ENCODE measurements around the gene C2CD5. TPM values are rescaled to one million over a fixed set of nuclear protein-coding genes. Genes with fewer than 3 reads are reported as not detected.

The C2CD5 gene
- total and polyA plus RNA-seq, 2 of the 13 experiments (the other 11 are each of a cell fraction or from before 2014, with no cell fraction given), result 12.6 to 14.6 TPM

DNA sequence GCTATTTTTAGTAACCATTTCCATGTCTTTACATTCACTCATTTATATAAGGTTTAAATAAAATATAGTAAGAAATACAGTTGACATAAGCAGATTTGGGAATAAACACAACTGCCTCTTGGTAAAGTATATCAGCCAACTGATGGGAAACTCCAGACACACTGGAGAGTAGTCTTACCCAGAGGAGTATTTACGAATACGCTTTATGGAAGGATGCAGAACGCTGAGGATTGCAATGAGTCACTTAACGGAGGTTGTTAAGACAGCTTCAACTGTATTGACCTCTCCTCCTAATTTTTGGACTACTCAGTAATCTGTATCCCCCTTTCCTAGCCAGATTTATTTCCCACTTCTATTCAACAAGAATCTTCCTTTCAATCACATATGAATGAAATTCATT lies 6.0 kb downstream of the C2CD5 start:
- Histone ChIP-seq H3K27me3 (ENCODE audit: control insufficient read depth in 1 of 2, insufficient read depth in 2 of 2, low read length in 2 of 2) (no peaks in the 10 kb centered on the region), H3K4me2 (ENCODE audit: low read depth, low read length) (no peak overlapping the region), H2AFZ (ENCODE audit: low read length) (no peak overlapping the region), H3K9ac (ENCODE audit: insufficient read depth, low read depth, low read length) (no peak overlapping the region), H3K27ac (ENCODE audit: extremely low read length, insufficient read depth, low read length) (no peak overlapping the region), H3K9me3 (ENCODE audit: low read length) (no peaks in the 10 kb centered on the region), H3K79me2 (ENCODE audit: insufficient read depth, low read length) (no peaks in the 10 kb centered on the region), H3K4me3 (replicated peaks in 1 of 3; ENCODE audit: insufficient read depth in 1 of 3, low read depth in 2 of 3, low read length in 3 of 3) (no peak overlapping the region), H3K36me3 (replicated peaks in 1 of 2; ENCODE audit: control insufficient read depth in 1 of 2, insufficient read depth in 2 of 2, low read length in 2 of 2) (no peaks in the 10 kb centered on the region; a peak in 2 of 5 replicates), H3K4me1 (ENCODE audit: insufficient read depth, low read length) (peaks cover 23% of the 10 kb centered on the region), H4K20me1 (ENCODE audit: insufficient read depth, low read length) (no peaks in the 10 kb centered on the region)
- ATAC-seq (no peak), FAIRE-seq (no peak), DNase-seq (ENCODE audit: low spot score) (no peak)
- WGBS (ENCODE audit: low lambda C conversion rate), result 96% methylated on average over 4 of the region's 4 CpGs
- intact Hi-C loops (cut with micrococcal nuclease; ENCODE audit: unreplicated experiment) (no loop called here), in situ Hi-C loops (cut with HindIII; ENCODE audit: extremely low pct_ligation_motif_present, low pct_unique_long_range_greater_than_20kb) (no loop called here)
- ChIA-PET POLR2A (no interaction called here), CTCF (ENCODE audit: low intra/inter-chr PET ratio, low total read pairs) (no interaction called here)
- TF ChIP-seq ZNF598 (CRISPR knock-in tag; IDR thresholded peaks at IDR 0.05; ENCODE audit: borderline replicate concordance), result no peak
- BruUV-seq (replicated peaks), result no TSS peak

DNA sequence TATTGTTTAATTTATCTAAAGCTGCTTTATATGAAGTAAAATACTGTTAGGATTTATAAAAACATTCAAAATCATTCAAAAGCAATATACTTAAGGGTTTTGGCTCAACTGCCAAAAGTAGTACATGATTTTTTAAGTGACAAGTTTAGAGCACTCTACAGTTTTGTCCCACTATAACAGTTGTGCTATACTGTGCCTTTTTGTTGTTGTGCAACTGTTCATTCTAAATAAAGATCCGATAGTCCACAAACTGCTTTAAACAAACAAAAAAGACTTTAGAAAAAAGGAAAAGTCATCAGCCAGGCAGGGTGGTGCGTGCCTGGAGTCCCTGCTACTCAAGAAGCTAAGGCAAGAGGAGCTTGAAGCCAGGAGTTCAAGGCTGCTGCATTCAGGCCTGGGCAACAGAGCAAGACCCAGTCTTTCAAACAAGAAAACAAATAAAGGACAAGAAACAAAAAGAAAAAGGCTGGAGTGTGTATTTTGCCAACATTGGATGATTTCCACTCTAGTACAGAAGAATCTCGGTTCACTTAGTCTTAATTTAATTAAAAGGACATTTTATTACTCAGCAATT lies 7.3 kb downstream of the C2CD5 start:
- no peaks in the 10 kb centered on the region for H3K27me3 ChIP-seq (ENCODE audit: control insufficient read depth in 1 of 2, insufficient read depth in 2 of 2, low read length in 2 of 2)
- H3K27ac ChIP-seq (ENCODE audit: extremely low read length, insufficient read depth, low read length), result no peak overlapping the region
- peaks cover 11% of the 10 kb centered on the region for H3K4me1 ChIP-seq (ENCODE audit: insufficient read depth, low read length)
- DNase-seq (ENCODE audit: low spot score) (peak; percentile 3), ATAC-seq (peak; percentile 54; the same call in 2 of the 3 replicates), FAIRE-seq (no peak)
- intact Hi-C loops (cut with micrococcal nuclease; ENCODE audit: unreplicated experiment) (no loop called here), in situ Hi-C loops (cut with HindIII; ENCODE audit: extremely low pct_ligation_motif_present, low pct_unique_long_range_greater_than_20kb) (no loop called here)
- ChIA-PET CTCF (ENCODE audit: low intra/inter-chr PET ratio, low total read pairs) (no interaction called here), POLR2A (no interaction called here)
- no peak overlapping the region for H3K9ac ChIP-seq (ENCODE audit: insufficient read depth, low read depth, low read length)
- no peaks in the 10 kb centered on the region for H3K79me2 ChIP-seq (ENCODE audit: insufficient read depth, low read length)
- no peak overlapping the region for H2AFZ ChIP-seq (ENCODE audit: low read length)
- WGBS (ENCODE audit: low lambda C conversion rate), result 61% methylated on average over 3 of the region's 3 CpGs
- H3K9me3 ChIP-seq (ENCODE audit: low read length), result no peaks in the 10 kb centered on the region
- no peak overlapping the region for H3K4me3 ChIP-seq (replicated peaks in 1 of 3; ENCODE audit: insufficient read depth in 1 of 3, low read depth in 2 of 3, low read length in 3 of 3)
- no peaks in the 10 kb centered on the region for H4K20me1 ChIP-seq (ENCODE audit: insufficient read depth, low read length)
- H3K36me3 ChIP-seq (replicated peaks in 1 of 2; ENCODE audit: control insufficient read depth in 1 of 2, insufficient read depth in 2 of 2, low read length in 2 of 2), result no peaks in the 10 kb centered on the region; a peak in 2 of 5 replicates
- no TSS peak for BruUV-seq (replicated peaks)
- no peak for TF ChIP-seq JARID2 (CRISPR knock-in tag; IDR thresholded peaks at IDR 0.05; ENCODE audit: insufficient replicate concordance)
- no peak for TF ChIP-seq POLR2AphosphoS2 (IDR thresholded peaks at IDR 0.05; ENCODE audit: low read depth, low read length)
- peak; percentile 63; the same call in 1 of the 2 replicates for TF ChIP-seq ZNF121 (CRISPR knock-in tag; IDR thresholded peaks at IDR 0.05)
- TF ChIP-seq ZSCAN22 (CRISPR knock-in tag; IDR thresholded peaks at IDR 0.05), result no peak
- no peak for TF ChIP-seq ZNF224 (CRISPR knock-in tag; IDR thresholded peaks at IDR 0.05)
- peak; percentile 68; the same call in 1 of the 2 replicates for TF ChIP-seq CEBPB (IDR thresholded peaks at IDR 0.05; ENCODE audit: borderline replicate concordance, low read depth, low read length)
- no peak for TF ChIP-seq ZNF205 (CRISPR knock-in tag; IDR thresholded peaks at IDR 0.05)
- TF ChIP-seq, protein P1, sequence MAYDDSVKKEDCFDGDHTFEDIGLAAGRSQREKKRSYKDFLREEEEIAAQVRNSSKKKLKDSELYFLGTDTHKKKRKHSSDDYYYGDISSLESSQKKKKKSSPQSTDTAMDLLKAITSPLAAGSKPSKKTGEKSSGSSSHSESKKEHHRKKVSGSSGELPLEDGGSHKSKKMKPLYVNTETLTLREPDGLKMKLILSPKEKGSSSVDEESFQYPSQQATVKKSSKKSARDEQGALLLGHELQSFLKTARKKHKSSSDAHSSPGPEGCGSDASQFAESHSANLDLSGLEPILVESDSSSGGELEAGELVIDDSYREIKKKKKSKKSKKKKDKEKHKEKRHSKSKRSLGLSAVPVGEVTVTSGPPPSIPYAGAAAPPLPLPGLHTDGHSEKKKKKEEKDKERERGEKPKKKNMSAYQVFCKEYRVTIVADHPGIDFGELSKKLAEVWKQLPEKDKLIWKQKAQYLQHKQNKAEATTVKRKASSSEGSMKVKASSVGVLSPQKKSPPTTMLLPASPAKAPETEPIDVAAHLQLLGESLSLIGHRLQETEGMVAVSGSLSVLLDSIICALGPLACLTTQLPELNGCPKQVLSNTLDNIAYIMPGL (CRISPR knock-in tag; IDR thresholded peaks at IDR 0.05; ENCODE audit: borderline replicate concordance in 1 of 2, low read depth in 1 of 2), result no peak
- H3K4me2 ChIP-seq (ENCODE audit: low read depth, low read length), result no peak overlapping the region
